Measurements from ENCODE around the gene EHBP1. TPM values are rescaled to one million over a fixed set of nuclear protein-coding genes. Genes with fewer than 3 reads are reported as not detected.

The EHBP1 gene
- total RNA-seq, 4 donors from 2014 or later: 11.1 to 19.0 (median 15.4) TPM

- intact Hi-C loops (cut with DNase I; ENCODE audit: low total_unique reads): no loop called here
- Histone ChIP-seq H3K4me1 (no peaks in the 10 kb centered on the region), H3K27me3 (no peaks in the 10 kb centered on the region), H3K36me3 (peaks cover 0 to 6% of the 10 kb centered on the region in 2 donors), H3K27ac (no peak overlapping the region), H3K4me3 (no peak overlapping the region), H3K9me3 (no peaks in the 10 kb centered on the region)
- DNase-seq (no peak), ATAC-seq (no peak)
- no peak for TF ChIP-seq POLR2A (IDR thresholded peaks at IDR 0.05)
- TF ChIP-seq CTCF (IDR thresholded peaks at IDR 0.05 in 4 of 5, conservative IDR thresholded peaks at IDR 0.05 in 1 of 5): no peak
- in situ Hi-C loops (cut with MboI; ENCODE audit: low sequenced_read_pairs in 4 of 4): no loop called here
Observed at GRCh38 chr2:62923881-62924280, 218.4 kb downstream of the EHBP1 start.

GRCh38 chr2:62928015-62928414 is 222.5 kb downstream of the EHBP1 start:
- H3K27me3 ChIP-seq: no peaks in the 10 kb centered on the region
- intact Hi-C loops (cut with DNase I; ENCODE audit: low total_unique reads): no loop called here
- no peaks in the 10 kb centered on the region for H3K9me3 ChIP-seq
- H3K27ac ChIP-seq: no peak overlapping the region
- H3K4me1 ChIP-seq: no peaks in the 10 kb centered on the region
- no peak for TF ChIP-seq CTCF (IDR thresholded peaks at IDR 0.05 in 4 of 5, conservative IDR thresholded peaks at IDR 0.05 in 1 of 5)
- no peak for TF ChIP-seq POLR2A (IDR thresholded peaks at IDR 0.05)
- in situ Hi-C loops (cut with MboI; ENCODE audit: low sequenced_read_pairs in 4 of 4): no loop called here
- DNase-seq: no peak
- no peaks in the 10 kb centered on the region for H3K36me3 ChIP-seq
- no peak overlapping the region for H3K4me3 ChIP-seq
- no peak for ATAC-seq

- H3K27ac ChIP-seq: no peak overlapping the region
- H3K36me3 ChIP-seq: no peaks in the 10 kb centered on the region
- H3K4me3 ChIP-seq: no peak overlapping the region
- no peaks in the 10 kb centered on the region for H3K4me1 ChIP-seq
- intact Hi-C loops (cut with DNase I; ENCODE audit: low total_unique reads): no loop called here
- ATAC-seq (no peak), DNase-seq (no peak)
- in situ Hi-C loops (cut with MboI; ENCODE audit: low sequenced_read_pairs in 4 of 4): no loop called here
- TF ChIP-seq POLR2A (IDR thresholded peaks at IDR 0.05) (no peak), CTCF (IDR thresholded peaks at IDR 0.05 in 4 of 5, conservative IDR thresholded peaks at IDR 0.05 in 1 of 5) (no peak)
- H3K27me3 ChIP-seq: no peaks in the 10 kb centered on the region
- no peaks in the 10 kb centered on the region for H3K9me3 ChIP-seq
Observed at GRCh38 chr2:62931536-62931935, 226.0 kb downstream of the EHBP1 start.

GRCh38 chr2:62933398-62933917 is 227.9 kb downstream of the EHBP1 start:
- DNase-seq (no peak), ATAC-seq (no peak)
- H3K4me1 ChIP-seq: no peaks in the 10 kb centered on the region
- no peak for TF ChIP-seq CTCF (IDR thresholded peaks at IDR 0.05 in 4 of 5, conservative IDR thresholded peaks at IDR 0.05 in 1 of 5)
- no peak for TF ChIP-seq POLR2A (IDR thresholded peaks at IDR 0.05)
- intact Hi-C loops (cut with DNase I; ENCODE audit: low total_unique reads): no loop called here
- H3K4me3 ChIP-seq: no peak overlapping the region
- H3K9me3 ChIP-seq: no peaks in the 10 kb centered on the region
- H3K27me3 ChIP-seq: no peaks in the 10 kb centered on the region
- H3K36me3 ChIP-seq: no peaks in the 10 kb centered on the region
- in situ Hi-C loops (cut with MboI; ENCODE audit: low sequenced_read_pairs in 4 of 4): no loop called here
- H3K27ac ChIP-seq: no peak overlapping the region

- no peak overlapping the region for H3K27ac ChIP-seq
- in situ Hi-C loops (cut with MboI; ENCODE audit: low sequenced_read_pairs in 4 of 4): no loop called here
- TF ChIP-seq CTCF (IDR thresholded peaks at IDR 0.05 in 4 of 5, conservative IDR thresholded peaks at IDR 0.05 in 1 of 5) (no peak), POLR2A (IDR thresholded peaks at IDR 0.05) (no peak)
- no peak overlapping the region for H3K4me3 ChIP-seq
- no peaks in the 10 kb centered on the region for H3K36me3 ChIP-seq
- no peaks in the 10 kb centered on the region for H3K9me3 ChIP-seq
- intact Hi-C loops (cut with DNase I; ENCODE audit: low total_unique reads): no loop called here
- no peaks in the 10 kb centered on the region for H3K4me1 ChIP-seq
- DNase-seq (no peak), ATAC-seq (no peak)
- no peaks in the 10 kb centered on the region for H3K27me3 ChIP-seq
Observed at GRCh38 chr2:62934517-62934916, 229.0 kb downstream of the EHBP1 start.

Data from gastrocnemius medialis (tissue), 4 donors.